Transverse colon (tissue), 4 donors: Measurements from ENCODE around the gene DNER. TPM values are rescaled to one million over a fixed set of nuclear protein-coding genes. Genes with fewer than 3 reads are reported as not detected.
"Not testable (repeated sequence)": the region's sequence is repeated elsewhere in the genome, so short reads cannot be mapped to it uniquely, and the experiment has no call there.

Source experiments
- DNase-seq: peaks from one replicate; pipeline ENCODE4 v3.0.0-alpha.2; 2019
- H3K27ac ChIP-seq, 4 donors: fragments of 200-600 bp; sonication (generic); 2 replicates each; pipeline ENCODE4 v1.5.1; 2016 to 2018; ENCODE audit warnings: inconsistent platforms in 4 of 4
- H3K27me3 ChIP-seq: fragments of 200-600 bp; sonication (generic); 2 replicates; pipeline ENCODE4 v1.5.1; 2017; ENCODE audit warnings: inconsistent platforms
- H3K36me3 ChIP-seq, 4 donors: fragments of 200-600 bp; sonication (generic); 2 replicates each; pipeline ENCODE4 v1.5.1; 2017 to 2019; ENCODE audit warnings: inconsistent platforms in 4 of 4
- H3K4me1 ChIP-seq, 4 donors: fragments of 200-600 bp; sonication (generic); 2 replicates each; pipeline ENCODE4 v1.5.1; 2017 to 2020; ENCODE audit warnings: inconsistent platforms in 4 of 4
- H3K4me3 ChIP-seq, 4 donors: fragments of 200-600 bp; sonication (generic); 1 replicate in 1 of 4; 2 replicates in 3 of 4; pipeline versions ENCODE4 v1.5.1 to v1.6.1; 2017 to 2019; ENCODE audit warnings: inconsistent platforms in 4 of 4
- H3K9me3 ChIP-seq, 2 donors: fragments of 200-600 bp; sonication (generic); 2 replicates each; pipeline ENCODE4 v1.5.1; 2017 to 2019; ENCODE audit warnings: inconsistent platforms in 2 of 2
- EP300 ChIP-seq: sonication (generic); formaldehyde crosslinking; IDR thresholded peaks from one replicate; pipeline ENCODE4 v1.6.1; 2017; ENCODE audit warnings: antibody characterized with exemption, low read depth
- POLR2A ChIP-seq: fragments of 450-650 bp; IDR thresholded peaks from one replicate; pipeline ENCODE4 v1.6.1; 2016; ENCODE audit warnings: antibody characterized with exemption, mild to moderate bottlenecking, moderate library complexity
- POLR2AphosphoS5 ChIP-seq, 3 donors: sonication (generic); formaldehyde crosslinking; IDR thresholded peaks; one replicate each; pipeline ENCODE4 v1.6.1; 2016; ENCODE audit warnings: antibody characterized with exemption in 3 of 3
- WGBS, 2 donors: methylation state at CpG; one replicate each; pipeline ENCODE4 v1.1.5; 2018; ENCODE audit warnings: low coverage in 1 of 2; 5-methylcytosine and 5-hydroxymethylcytosine counted together
- in situ Hi-C, 4 donors: fragments of 200-750 bp; cut with MboI; loops; one replicate each; pipeline versions ENCODE4 v1.15.0 to v1.15.1; 2017; ENCODE audit warnings: low sequenced_read_pairs in 3 of 4, low pct_ligation_motif_present in 1 of 4, low pct_unique_long_range_greater_than_20kb in 1 of 4
- intact Hi-C: fragments of 100-400 bp; cut with DNase I; formaldehyde crosslinking; loops from one replicate; pipeline ENCODE4 v1.15.1; 2023; ENCODE audit warnings: low total_unique reads
- total RNA-seq, 4 donors: library from RNA; depleted of rRNA; stranded (reverse); fragments of >200 nt; gene quantifications; one replicate each; pipeline ENCODE4 v1.1.0, GENCODE V29; 2016
- TF ChIP-seq, protein P1 (sequence below), 5 experiments: fragments of 200-600 bp in 3 of 5; fragments of 450-650 bp in 2 of 5; sonication (generic) in 3 of 5; IDR thresholded peaks; 1 replicate in 2 of 5; 2 replicates in 3 of 5; pipeline ENCODE4 v1.5.1; 2016 to 2017; ENCODE audit warnings: antibody characterized with exemption in 5 of 5, inconsistent platforms in 3 of 5, mild to moderate bottlenecking in 2 of 5, moderate library complexity in 1 of 5

Gene DNER
- total RNA-seq, 4 donors from 2014 or later = 1.9 to 4.9 (median 2.5) TPM

- H3K27ac ChIP-seq = no peak overlapping the region
- H3K4me1 ChIP-seq = no peaks in the 10 kb centered on the region
- no peak overlapping the region for H3K4me3 ChIP-seq
- H3K9me3 ChIP-seq = no peaks in the 10 kb centered on the region
- TF ChIP-seq, protein P1, sequence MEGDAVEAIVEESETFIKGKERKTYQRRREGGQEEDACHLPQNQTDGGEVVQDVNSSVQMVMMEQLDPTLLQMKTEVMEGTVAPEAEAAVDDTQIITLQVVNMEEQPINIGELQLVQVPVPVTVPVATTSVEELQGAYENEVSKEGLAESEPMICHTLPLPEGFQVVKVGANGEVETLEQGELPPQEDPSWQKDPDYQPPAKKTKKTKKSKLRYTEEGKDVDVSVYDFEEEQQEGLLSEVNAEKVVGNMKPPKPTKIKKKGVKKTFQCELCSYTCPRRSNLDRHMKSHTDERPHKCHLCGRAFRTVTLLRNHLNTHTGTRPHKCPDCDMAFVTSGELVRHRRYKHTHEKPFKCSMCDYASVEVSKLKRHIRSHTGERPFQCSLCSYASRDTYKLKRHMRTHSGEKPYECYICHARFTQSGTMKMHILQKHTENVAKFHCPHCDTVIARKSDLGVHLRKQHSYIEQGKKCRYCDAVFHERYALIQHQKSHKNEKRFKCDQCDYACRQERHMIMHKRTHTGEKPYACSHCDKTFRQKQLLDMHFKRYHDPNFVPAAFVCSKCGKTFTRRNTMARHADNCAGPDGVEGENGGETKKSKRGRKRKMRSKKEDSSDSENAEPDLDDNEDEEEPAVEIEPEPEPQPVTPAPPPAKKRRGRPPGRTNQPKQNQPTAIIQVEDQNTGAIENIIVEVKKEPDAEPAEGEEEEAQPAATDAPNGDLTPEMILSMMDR (IDR thresholded peaks at IDR 0.05) = no peak
- no peak for TF ChIP-seq POLR2AphosphoS5 (IDR thresholded peaks at IDR 0.05)
- no peak for TF ChIP-seq EP300
- in situ Hi-C loops (no loop called here), intact Hi-C loops (no loop called here)
- no peaks in the 10 kb centered on the region for H3K27me3 ChIP-seq
- whole genome bisulfite sequencing, 2 donors = 86 to 87% methylated on average over 2 to 6 of the region's 6 CpGs
- H3K36me3 ChIP-seq = no peaks in the 10 kb centered on the region
- no peak for DNase-seq
These were observed 35.4 kb upstream of the DNER start for GRCh38 chr2:229749779-229750178.

GRCh38 chr2:229748950-229749349 is 34.6 kb upstream of the DNER start:
- WGBS, 2 donors = 91 to 100% methylated on average over 1 to 3 of the region's 3 CpGs
- intact Hi-C loops (no loop called here), in situ Hi-C loops (no loop called here)
- TF ChIP-seq, protein P1 (IDR thresholded peaks at IDR 0.05) = no peak
- TF ChIP-seq POLR2A = no peak
- no peak for TF ChIP-seq EP300
- Histone ChIP-seq H3K4me1 (no peaks in the 10 kb centered on the region), H3K27ac (no peak overlapping the region), H3K4me3 (no peak overlapping the region), H3K36me3 (no peaks in the 10 kb centered on the region), H3K9me3 (peaks cover 0 to 4% of the 10 kb centered on the region in 2 donors), H3K27me3 (no peaks in the 10 kb centered on the region)
- DNase-seq = no peak

DNA sequence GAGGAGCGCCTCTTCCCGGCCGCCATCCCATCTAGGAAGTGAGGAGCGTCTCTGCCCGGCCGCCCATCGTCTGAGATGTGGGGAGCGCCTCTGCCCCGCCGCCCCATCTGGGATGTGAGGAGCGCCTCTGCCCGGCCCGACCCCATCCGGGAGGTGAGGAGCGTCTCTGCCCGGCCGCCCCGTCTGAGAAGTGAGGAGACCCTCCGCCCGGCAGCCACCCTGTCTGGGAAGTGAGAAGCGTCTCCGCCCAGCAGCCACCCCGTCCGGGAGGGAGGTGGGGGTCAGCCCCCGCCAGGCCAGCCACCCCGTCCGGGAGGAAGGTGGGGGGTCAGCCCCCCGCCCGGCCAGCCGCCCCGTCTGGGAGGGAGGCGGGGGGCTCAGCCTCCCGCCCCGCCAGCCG is 28.3 kb upstream of the DNER start:
- H3K4me1 ChIP-seq, DNase-seq, H3K27ac ChIP-seq, intact Hi-C loops, in situ Hi-C loops, H3K4me3 ChIP-seq, H3K36me3 ChIP-seq, H3K27me3 ChIP-seq: not testable (repeated sequence)
- H3K9me3 ChIP-seq = peaks cover 6 to 11% of the 10 kb centered on the region in 2 donors
- 94% methylated on average over 13 of the region's 35 CpGs; no CpG with 5 or more reads in 1 of the 2 donors for WGBS, 2 donors

GRCh38 chr2:229740279-229740678 is 25.9 kb upstream of the DNER start:
- Histone ChIP-seq H3K27me3 (no peaks in the 10 kb centered on the region), H3K4me3 (no peak overlapping the region), H3K4me1 (no peaks in the 10 kb centered on the region), H3K27ac (no peak overlapping the region), H3K36me3 (no peaks in the 10 kb centered on the region), H3K9me3 (peaks cover 11 to 23% of the 10 kb centered on the region in 2 donors)
- TF ChIP-seq POLR2AphosphoS5 (IDR thresholded peaks at IDR 0.05) (no peak), EP300 (no peak), POLR2A (no peak)
- TF ChIP-seq, protein P1 (IDR thresholded peaks at IDR 0.05) = no peak
- 82 to 100% methylated on average over 3 to 4 of the region's 4 CpGs for WGBS, 2 donors
- no peak for DNase-seq
- in situ Hi-C loops (no loop called here), intact Hi-C loops (no loop called here)

- Histone ChIP-seq H3K4me3 (no peak overlapping the region), H3K9me3 (peaks cover 11 to 19% of the 10 kb centered on the region in 2 donors), H3K36me3 (no peaks in the 10 kb centered on the region), H3K27ac (no peak overlapping the region), H3K4me1 (no peaks in the 10 kb centered on the region), H3K27me3 (no peaks in the 10 kb centered on the region)
- intact Hi-C loops (no loop called here), in situ Hi-C loops (no loop called here)
- TF ChIP-seq, protein P1 (IDR thresholded peaks at IDR 0.05) = no peak
- no peak for TF ChIP-seq EP300
- no peak for TF ChIP-seq POLR2A
- no peak for TF ChIP-seq POLR2AphosphoS5 (IDR thresholded peaks at IDR 0.05)
- no peak for DNase-seq
- WGBS, 2 donors = 82 to 85% methylated on average over 3 of the region's 3 CpGs
These were observed 23.8 kb upstream of the DNER start for GRCh38 chr2:229738024-229738625.
